ENCODE measurements around the gene ALLC. TPM values are rescaled to one million over a fixed set of nuclear protein-coding genes. Genes with fewer than 3 reads are reported as not detected.

Gene ALLC
- total RNA-seq, 1 donor from 2014 or later = not detected

DNA sequence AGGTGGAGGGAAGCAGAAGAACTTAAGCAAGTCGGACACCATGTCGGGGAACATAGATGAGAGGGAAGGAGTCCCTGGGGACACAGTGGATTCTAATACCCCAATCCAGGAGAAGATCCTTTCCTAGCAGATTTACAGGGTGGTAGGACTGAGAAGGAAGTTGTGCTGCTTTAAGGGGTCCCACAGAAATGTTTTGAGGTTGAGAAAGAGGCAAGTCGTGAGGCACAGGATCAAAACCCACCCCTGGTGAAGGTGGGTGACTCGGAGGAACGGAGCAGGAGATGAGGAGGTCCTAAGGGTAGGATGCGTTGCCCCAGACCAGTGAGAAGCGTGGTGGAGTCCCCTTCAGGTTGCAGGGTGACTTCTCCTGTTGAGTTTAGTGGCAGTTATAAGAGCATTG, 78.1 kb downstream of the ALLC start:
- DNase-seq (ENCODE audit: low read depth) = no peak
- TF ChIP-seq, protein P1, sequence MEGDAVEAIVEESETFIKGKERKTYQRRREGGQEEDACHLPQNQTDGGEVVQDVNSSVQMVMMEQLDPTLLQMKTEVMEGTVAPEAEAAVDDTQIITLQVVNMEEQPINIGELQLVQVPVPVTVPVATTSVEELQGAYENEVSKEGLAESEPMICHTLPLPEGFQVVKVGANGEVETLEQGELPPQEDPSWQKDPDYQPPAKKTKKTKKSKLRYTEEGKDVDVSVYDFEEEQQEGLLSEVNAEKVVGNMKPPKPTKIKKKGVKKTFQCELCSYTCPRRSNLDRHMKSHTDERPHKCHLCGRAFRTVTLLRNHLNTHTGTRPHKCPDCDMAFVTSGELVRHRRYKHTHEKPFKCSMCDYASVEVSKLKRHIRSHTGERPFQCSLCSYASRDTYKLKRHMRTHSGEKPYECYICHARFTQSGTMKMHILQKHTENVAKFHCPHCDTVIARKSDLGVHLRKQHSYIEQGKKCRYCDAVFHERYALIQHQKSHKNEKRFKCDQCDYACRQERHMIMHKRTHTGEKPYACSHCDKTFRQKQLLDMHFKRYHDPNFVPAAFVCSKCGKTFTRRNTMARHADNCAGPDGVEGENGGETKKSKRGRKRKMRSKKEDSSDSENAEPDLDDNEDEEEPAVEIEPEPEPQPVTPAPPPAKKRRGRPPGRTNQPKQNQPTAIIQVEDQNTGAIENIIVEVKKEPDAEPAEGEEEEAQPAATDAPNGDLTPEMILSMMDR (conservative IDR thresholded peaks at IDR 0.05; ENCODE audit: low read depth, low read length) = no peak
- H3K4me3 ChIP-seq (ENCODE audit: low read depth, low read length) = no peak overlapping the region

DNA sequence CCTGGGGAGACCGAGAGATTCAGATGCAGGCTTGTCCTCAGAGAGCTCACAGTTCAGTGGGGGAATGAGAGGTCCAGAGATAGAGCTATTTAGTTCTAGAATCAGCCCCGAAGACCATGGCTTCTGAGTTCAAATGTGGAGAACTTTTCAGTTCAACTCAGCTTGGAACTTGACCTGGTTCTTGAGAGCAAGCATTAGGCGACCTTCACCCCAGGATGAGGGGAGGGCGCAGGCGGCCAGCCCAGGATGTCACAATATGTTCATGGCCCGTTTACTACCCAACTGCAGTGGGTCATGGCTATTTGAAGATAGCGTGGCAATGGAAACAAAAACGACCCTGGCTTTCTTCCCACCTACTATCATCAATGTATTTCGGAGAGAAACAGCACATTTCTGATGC, 79.1 kb downstream of the ALLC start:
- no peak for DNase-seq (ENCODE audit: low read depth)
- H3K4me3 ChIP-seq (ENCODE audit: low read depth, low read length) = no peak overlapping the region
- TF ChIP-seq, protein P1 (conservative IDR thresholded peaks at IDR 0.05; ENCODE audit: low read depth, low read length) = no peak

DNA sequence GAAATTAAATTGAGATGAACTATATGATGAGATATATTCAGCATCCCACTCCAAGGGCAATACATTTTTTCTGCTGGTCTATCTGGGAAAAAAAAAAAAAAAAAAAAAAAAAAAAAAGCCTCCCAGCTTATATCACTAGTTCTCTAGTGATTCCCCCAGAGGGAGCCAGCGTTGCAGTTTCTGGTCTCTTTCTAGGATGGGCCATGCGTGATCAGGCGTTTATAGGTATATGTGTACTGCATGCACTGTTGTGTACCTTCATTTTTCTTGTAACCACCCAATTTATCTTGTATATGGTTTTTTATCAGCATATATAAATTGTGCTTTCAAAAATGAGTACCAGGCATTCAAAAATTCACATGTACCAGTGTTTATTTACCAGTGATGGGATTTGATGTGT, 80.5 kb downstream of the ALLC start:
- H3K4me3 ChIP-seq (ENCODE audit: low read depth, low read length) = no peak overlapping the region
- TF ChIP-seq, protein P1 (conservative IDR thresholded peaks at IDR 0.05; ENCODE audit: low read depth, low read length) = peak; percentile 53
- no peak for DNase-seq (ENCODE audit: low read depth)

DNA sequence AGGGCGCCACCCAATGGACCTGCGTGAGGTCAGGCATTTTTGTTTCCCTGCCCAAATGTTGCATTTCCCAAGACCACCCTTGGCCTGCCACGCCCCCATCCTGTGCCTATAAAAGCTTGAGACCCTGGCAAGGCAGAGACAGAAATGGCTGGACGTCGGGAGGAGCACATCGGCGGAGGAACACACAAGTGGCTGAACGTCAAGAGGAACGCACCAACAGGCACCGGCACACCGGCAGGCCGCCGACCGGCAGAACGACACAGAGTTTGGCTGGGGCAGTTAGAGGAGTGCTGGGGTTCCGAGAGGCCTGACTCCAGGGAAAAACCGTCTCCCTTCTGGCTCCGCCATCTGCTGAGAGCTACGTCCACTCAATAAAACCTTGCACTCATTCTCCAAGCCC, 81.3 kb downstream of the ALLC start:
- TF ChIP-seq, protein P1 (conservative IDR thresholded peaks at IDR 0.05; ENCODE audit: low read depth, low read length) = no peak
- H3K4me3 ChIP-seq (ENCODE audit: low read depth, low read length) = no peak overlapping the region
- no peak for DNase-seq (ENCODE audit: low read depth)

DNA sequence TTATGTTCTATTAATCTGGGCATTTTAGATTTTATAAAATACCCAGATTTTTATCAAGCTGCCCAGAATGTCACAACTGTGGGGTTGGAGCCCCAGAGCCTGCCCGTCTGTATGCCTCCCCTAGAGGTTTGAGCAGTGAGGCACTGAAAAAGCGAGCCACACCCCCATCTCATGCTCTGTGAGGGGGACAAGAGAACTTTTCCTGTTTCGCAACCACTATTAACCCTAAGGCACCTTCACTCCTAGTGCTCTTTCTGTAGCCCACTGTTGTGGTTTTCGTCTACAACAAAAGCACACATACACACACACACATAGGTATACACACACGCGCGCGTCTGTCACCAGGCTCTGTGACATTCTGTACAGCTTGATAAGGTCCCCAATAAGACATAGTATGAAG, 83.4 kb downstream of the ALLC start:
- DNase-seq (ENCODE audit: low read depth) = no peak
- TF ChIP-seq, protein P1 (conservative IDR thresholded peaks at IDR 0.05; ENCODE audit: low read depth, low read length) = no peak
- H3K4me3 ChIP-seq (ENCODE audit: low read depth, low read length) = no peak overlapping the region

DNA sequence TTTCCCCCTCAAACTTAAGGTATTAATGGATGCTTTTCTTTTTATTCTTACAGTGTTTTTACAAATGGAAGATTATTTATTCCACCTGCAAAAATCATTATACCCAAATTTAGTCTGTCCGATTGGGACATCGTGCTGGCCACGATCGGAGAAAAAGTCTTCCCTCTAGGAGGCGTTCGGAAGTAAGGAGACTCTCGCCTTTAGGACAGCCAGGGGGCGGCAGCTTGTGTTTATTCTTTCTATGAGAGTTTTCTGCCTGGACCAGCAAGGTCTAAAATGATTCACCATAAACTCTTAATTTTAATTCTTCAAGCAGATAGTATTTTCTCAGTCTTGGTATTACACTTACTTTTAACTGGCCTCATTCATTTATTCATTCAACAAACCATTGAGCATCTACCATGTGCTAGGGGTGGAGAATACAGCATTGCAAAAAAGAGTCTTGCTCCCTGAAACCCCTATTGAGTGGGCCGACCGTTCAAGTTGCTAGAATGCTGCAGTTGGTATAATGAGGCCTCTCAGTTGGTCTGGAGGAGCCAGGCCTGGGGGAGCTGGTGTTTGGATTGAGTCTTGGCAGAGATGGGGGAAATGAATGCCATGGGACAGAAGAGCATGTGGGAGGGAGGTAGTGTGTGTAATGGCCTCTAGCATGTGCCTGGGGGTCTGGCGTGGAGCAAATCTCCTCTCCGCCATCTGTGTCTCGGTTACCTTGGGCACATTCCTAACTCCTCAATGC, 84.0 kb downstream of the ALLC start:
- no peak for DNase-seq (ENCODE audit: low read depth)
- TF ChIP-seq, protein P1 (conservative IDR thresholded peaks at IDR 0.05; ENCODE audit: low read depth, low read length) = no peak
- H3K4me3 ChIP-seq (ENCODE audit: low read depth, low read length) = no peak overlapping the region
